Psoas muscle (tissue), 8 donors: ENCODE measurements around the gene SLC8A2. TPM values are rescaled to one million over a fixed set of nuclear protein-coding genes. Genes with fewer than 3 reads are reported as not detected.
A peak's percentile ranks its signal among the peaks of the same experiment; 100 is the strongest.

Experiments
- ATAC-seq, 4 donors: fragments of 200-7000 bp; cut with Tn5 transposase; one replicate each; pipeline ENCODE4 v1.9.1; 2020; ENCODE audit warnings: moderate library complexity in 3 of 4, mild to moderate bottlenecking in 2 of 4
- DNase-seq, 2 donors: peaks; one replicate each; pipeline ENCODE4 v3.0.0-alpha.2; 2020
- H3K27ac ChIP-seq: fragments of 200-600 bp; one replicate; pipeline ENCODE4 v1.8.0; 2022
- H3K27me3 ChIP-seq, 3 donors: fragments of 200-600 bp in 1 of 3; one replicate each; pipeline versions ENCODE4 v1.6.1 to v1.8.0; 2013 to 2022; ENCODE audit warnings: low read length in 2 of 3, mild to moderate bottlenecking in 2 of 3, moderate library complexity in 1 of 3; ENCODE audit not compliant: insufficient read depth in 3 of 3
- H3K36me3 ChIP-seq, 2 donors: fragments of 200-600 bp in 1 of 2; one replicate each; pipeline versions ENCODE4 v1.6.1 to v1.8.0; 2013 to 2022; ENCODE audit warnings: low read depth in 1 of 2, mild to moderate bottlenecking in 1 of 2, moderate library complexity in 1 of 2; ENCODE audit not compliant: insufficient read depth in 1 of 2
- H3K4me1 ChIP-seq: fragments of 200-600 bp; one replicate; pipeline ENCODE4 v1.8.0; 2022
- H3K4me3 ChIP-seq: fragments of 200-600 bp; one replicate; pipeline ENCODE4 v1.8.0; 2022; ENCODE audit warnings: mild to moderate bottlenecking
- H3K9me3 ChIP-seq: fragments of 200-600 bp; one replicate; pipeline ENCODE4 v1.8.0; 2022
- CTCF ChIP-seq: fragments of 200-600 bp; IDR thresholded peaks from one replicate; pipeline ENCODE4 v1.8.0; 2022; ENCODE audit warnings: antibody characterized with exemption
- WGBS, 3 donors: extraction: QIAGEN DNeasy Blood & Tissue Kit; methylation state at CpG; one replicate each; pipeline versions ENCODE4 v1.1.6 to v1.1.7; 2013; 5-methylcytosine and 5-hydroxymethylcytosine counted together
- intact Hi-C, 2 donors: fragments of 100-400 bp; cut with DNase I; formaldehyde crosslinking; loops; one replicate each; pipeline versions ENCODE4 v1.11.0 to v1.14.2; 2022
- polyA plus RNA-seq, 3 donors: library from polyadenylated mRNA; stranded (reverse); fragments of 200-250 nt; gene quantifications; one replicate each; pipeline ENCODE4 v1.2.3, GENCODE V29; 2013
- total RNA-seq, 4 donors: library from RNA; stranded (reverse); fragmentation: NEBNext Ultra II Directional in 2 of 4; extraction: Animal tissue kit (Norgen Biotek cat#: 25700) in 2 of 4; gene quantifications; one replicate each; pipeline versions ENCODE4 v1.2.1 to v1.2.4, GENCODE V29; 2021 to 2023
- donor health status: healthy with polysubstance abuse.
- donor health status: DM: no; HTN: no; CAD: no; lungs with moderate emphysema.
- donor health status: Bipolar disorder and iron deficiency.
- donor health status: healthy.
- donor health status: DM: yes; HTN: yes; CAD: no.
- donor health status: DM: no; HTN: no; CAD: no.
- donor health status: DM: no; HTN: no; CAD: no.
- donor health status: DM: yes; HTN: yes; CAD: no.

The SLC8A2 gene
- total and polyA plus RNA-seq, 7 donors: 0.12 to 0.54 (median 0.19) TPM; not detected in 1

GRCh38 chr19:47494211-47494547 lies 22.5 kb upstream of the SLC8A2 start:
- ATAC-seq: no peak
- H3K36me3 ChIP-seq: peaks cover 0 to 90% of the 10 kb centered on the region in 2 donors
- H3K4me3 ChIP-seq: no peak overlapping the region
- peaks cover 18% of the 10 kb centered on the region for H3K4me1 ChIP-seq
- no peak for TF ChIP-seq CTCF
- H3K27ac ChIP-seq: no peak overlapping the region
- no peaks in the 10 kb centered on the region for H3K27me3 ChIP-seq
- peak in 1 of 2 donors; percentile 4 for DNase-seq
- WGBS, 3 donors: 59 to 75% (median 64%) methylated on average over 5 of the region's 5 CpGs
- intact Hi-C loops: no loop called here
- H3K9me3 ChIP-seq: no peaks in the 10 kb centered on the region

DNA sequence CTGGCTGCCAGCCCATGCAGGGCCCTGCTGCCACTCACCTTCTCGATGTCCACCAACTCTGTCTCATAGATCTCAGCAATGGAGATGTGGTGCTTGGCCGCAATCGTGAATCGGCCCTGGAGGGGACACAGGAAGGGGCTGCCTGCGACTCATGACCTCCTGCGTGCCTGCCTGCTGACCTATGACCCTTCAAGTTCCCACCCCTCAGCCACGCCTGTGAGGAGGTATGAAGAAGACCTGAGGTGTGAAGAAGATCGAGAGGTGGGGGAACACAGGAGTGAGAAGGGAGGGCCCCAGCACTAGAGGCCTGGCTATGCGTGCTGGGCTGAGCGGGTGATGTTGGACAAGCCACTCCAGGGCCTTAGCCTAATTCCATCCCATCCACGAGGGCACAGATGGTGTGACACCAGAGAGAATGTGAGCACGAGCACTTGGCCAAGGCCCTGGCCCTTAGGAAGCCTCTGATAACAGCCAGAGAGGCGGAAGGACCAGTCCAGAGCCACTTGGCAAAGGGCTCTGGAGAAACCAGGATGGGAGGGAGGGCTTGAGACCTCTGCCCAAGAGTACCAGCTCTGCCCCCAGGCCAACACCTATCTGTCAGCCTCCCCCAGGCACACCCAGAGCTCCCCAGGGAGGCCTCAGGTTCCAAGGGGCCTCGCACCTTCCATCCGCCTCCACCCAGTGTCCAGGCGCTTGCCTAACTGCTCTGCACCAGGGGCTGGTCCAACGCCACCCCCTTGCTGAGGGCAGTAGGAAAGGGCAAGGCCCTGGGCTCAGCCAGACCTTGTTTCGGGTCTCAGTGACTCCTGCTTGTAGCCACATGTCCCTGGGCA lies 21.9 kb upstream of the SLC8A2 start:
- Histone ChIP-seq H3K27ac (no peak overlapping the region), H3K4me1 (peaks cover 18% of the 10 kb centered on the region), H3K36me3 (peaks cover 0 to 89% of the 10 kb centered on the region in 2 donors), H3K9me3 (no peaks in the 10 kb centered on the region), H3K4me3 (no peak overlapping the region), H3K27me3 (no peaks in the 10 kb centered on the region)
- no peak for TF ChIP-seq CTCF
- 72 to 76% (median 76%) methylated on average over 18 of the region's 18 CpGs for WGBS, 3 donors
- peak in 1 of 2 donors; percentile 39 for DNase-seq
- ATAC-seq: no peak
- intact Hi-C loops: no loop called here

GRCh38 chr19:47492571-47493377 lies 21.1 kb upstream of the SLC8A2 start:
- TF ChIP-seq CTCF: no peak
- no peaks in the 10 kb centered on the region for H3K27me3 ChIP-seq
- intact Hi-C loops: no loop called here
- no peak overlapping the region for H3K27ac ChIP-seq
- H3K4me3 ChIP-seq: no peak overlapping the region
- peaks cover 10% of the 10 kb centered on the region for H3K4me1 ChIP-seq
- DNase-seq: peak in 1 of 2 donors; percentile 42
- no peak for ATAC-seq
- 67 to 72% (median 71%) methylated on average over 20 to 23 of the region's 23 CpGs for WGBS, 3 donors
- H3K36me3 ChIP-seq: peaks cover 0 to 89% of the 10 kb centered on the region in 2 donors
- H3K9me3 ChIP-seq: no peaks in the 10 kb centered on the region

GRCh38 chr19:47492137-47492533 lies 20.4 kb upstream of the SLC8A2 start:
- ATAC-seq (no peak), DNase-seq (peak in 1 of 2 donors; percentile 58)
- intact Hi-C loops: no loop called here
- no peaks in the 10 kb centered on the region for H3K27me3 ChIP-seq
- H3K4me1 ChIP-seq: peaks cover 5% of the 10 kb centered on the region
- 69 to 81% (median 76%) methylated on average over 8 to 14 of the region's 14 CpGs for WGBS, 3 donors
- peaks cover 0 to 88% of the 10 kb centered on the region in 2 donors for H3K36me3 ChIP-seq
- H3K4me3 ChIP-seq: no peak overlapping the region
- no peak overlapping the region for H3K27ac ChIP-seq
- TF ChIP-seq CTCF: no peak
- H3K9me3 ChIP-seq: no peaks in the 10 kb centered on the region
